Hematopoietic multipotent progenitor cell treated with erythropoietin and hydrocortisone succinate and interleukin-3 and kit ligand, for 6 days (in vitro differentiated cells): ENCODE measurements around the gene FBXL7.

Source experiments
- DNase-seq: peaks from one replicate; pipeline ENCODE4 v3.0.0-alpha.2; 2015

FBXL7 gene

DNA sequence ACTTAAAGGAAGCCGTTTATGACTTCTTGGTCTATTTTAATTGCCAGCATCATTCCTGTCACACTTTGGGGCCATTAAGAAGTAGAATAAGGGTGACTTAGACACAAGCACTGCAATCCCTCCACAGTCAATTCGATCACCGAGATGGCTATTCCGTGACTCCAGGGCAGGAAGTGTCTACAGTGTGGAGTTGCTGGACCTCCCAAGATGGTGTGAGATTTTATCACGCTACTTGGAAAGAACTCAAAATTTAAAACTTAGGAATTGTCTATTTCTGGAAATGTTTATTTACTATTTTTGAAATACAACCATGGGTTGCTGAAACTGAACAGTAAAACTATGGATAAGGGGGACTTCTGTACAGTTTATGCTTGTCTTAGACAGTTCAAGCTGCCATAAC, 6.2 kb downstream of the FBXL7 start:
- DNase-seq: no peak

DNA sequence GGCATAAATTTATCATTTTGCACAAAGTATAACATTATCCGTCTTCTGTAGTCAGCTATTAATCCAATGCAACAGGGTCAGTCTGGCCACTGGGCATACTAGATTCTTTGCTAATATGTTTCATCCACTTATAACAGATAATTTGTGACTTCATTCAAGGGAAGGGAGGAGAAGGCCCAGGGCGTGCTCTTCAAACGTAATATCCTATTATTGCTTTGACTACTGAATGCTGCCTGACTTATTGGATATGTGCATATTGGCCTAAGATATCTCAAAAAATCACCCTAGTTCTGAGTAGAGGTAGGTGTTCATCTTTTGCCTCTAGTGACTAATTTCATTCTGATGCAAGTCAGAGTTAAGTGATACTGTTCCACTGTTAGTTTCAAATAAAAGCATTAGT, 6.9 kb downstream of the FBXL7 start:
- DNase-seq: no peak

DNA sequence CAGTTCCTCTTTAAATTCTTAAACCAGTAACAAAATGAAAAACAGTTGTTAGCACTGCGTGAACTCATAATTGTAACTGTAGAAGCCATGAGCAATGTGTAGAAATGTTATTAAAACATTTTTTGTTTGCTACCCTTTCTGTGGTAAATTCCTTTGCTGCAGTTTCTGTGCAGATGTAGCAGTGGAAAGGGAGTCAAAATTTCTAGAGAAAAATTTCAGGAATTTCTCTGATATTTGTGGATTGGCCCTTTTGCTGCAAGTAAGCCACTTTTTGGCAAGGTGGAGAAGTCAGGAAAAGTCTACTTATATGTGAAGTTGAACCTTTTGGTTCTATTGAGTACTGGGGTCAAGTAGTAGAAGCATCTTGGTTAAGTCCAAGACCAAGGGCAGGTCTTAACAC, 10.1 kb downstream of the FBXL7 start:
- no peak for DNase-seq

DNA sequence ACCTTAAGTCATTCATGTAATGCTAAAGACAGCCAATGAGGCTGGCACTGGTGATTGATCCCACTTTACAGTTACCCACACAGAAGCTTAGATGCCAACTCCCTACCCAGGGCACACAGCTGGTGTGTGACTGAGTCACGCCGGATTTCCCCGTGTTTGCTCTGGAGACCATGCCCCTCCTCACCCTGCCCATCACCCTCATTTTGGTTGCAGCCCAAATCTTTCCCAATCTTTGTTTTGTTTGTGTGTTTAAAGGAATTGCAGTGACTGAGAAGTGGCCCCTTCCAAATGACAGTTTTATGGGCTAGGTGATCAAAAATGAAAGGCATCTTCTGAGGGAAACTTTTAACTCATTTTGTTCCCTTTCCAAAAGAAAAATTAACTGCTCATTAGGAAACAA, 10.9 kb downstream of the FBXL7 start:
- no peak for DNase-seq

DNA sequence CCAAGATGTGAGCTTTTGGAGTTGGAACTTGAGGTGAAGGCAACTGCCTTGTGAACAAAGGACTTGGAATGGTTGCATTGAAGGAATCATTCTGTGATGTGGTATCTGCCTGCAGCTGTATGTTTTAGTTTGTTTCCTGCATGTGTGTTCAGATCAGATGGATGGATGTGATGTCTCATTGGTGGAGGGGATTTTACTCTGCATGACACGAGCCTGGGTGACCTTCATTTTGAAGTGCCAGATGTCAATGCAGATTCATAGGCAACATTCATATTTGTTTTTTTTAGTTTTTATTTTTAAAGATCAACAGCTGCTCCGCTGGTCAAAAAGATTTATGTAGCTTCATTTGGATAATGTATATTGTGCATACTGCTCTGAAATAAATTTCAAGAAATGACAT, 13.5 kb downstream of the FBXL7 start:
- no peak for DNase-seq

DNA sequence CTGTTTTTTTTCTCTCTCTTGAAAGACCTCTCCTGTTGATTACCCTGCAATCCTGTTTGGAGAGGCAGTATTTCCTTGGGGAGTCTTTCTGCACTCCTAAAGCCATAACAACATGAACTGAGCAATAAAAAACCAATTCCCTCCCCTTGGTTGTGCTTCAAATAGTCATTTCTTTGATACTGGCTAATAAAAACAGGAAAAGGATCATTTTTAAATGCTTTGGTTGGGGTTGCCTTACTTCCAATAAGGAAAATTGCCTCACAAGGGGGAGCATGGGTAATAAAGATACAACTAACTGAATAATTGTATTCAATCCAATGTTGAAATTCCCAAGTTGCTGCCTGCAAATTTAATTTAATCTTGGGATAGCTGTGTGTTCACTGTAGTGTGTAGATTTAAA, 13.9 kb downstream of the FBXL7 start:
- no peak for DNase-seq

DNA sequence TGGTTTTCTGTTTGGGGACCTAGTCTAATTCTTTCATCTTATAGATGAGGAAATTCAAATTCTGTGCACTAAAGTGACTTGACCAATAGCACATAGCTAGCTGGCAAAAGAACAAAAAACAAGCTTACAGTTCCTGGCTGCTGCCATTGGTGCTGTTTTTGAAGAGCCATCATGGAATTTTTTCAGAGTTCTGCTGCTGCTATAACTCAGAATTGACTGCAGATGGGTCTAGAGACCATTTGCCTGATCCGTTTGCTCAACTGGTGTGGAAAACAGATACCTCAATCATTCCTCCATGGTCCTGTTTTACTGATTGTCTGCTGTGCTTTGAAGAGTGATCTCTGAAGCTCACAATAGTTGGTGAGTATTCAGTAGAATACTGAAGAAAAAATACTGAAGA, 15.2 kb downstream of the FBXL7 start:
- DNase-seq: no peak

DNA sequence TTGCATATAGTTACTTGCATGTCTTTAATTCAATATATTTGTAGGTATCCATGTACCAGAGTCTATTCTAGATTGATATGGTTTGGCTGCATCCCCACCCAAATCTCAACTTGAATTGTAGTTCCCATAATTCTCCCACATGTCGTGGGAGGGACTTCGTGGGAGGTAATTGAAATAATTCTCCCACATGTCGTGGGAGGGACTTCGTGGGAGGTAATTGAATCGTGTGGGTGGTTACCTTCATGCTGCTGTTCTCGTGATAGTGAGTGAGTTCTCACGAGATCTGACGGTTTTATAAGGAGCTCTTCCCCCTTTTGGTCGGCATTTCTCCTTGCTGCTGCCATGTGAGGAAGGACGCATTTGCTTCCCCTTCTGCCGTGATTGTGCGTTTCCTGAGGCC, 16.5 kb downstream of the FBXL7 start:
- no peak for DNase-seq

DNA sequence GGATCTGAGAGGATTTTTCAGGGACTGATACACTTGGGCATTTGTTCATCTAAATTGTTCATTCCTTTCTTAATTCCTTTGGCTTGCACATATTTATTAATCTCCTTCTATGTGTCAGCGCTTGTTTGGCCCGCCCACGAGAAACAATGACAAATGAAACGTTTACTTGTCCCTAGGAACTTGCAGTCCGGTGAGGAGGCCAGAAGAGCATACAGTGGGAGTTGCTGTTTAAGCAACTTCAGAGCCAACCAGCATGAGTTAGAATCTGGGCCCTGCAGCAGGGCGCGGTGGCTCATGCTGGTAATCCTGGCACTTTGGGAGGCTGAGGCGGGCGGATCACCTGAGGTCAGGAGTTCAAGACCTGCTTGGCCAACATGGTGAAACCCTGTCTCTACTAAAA, 18.8 kb downstream of the FBXL7 start:
- no peak for DNase-seq

DNA sequence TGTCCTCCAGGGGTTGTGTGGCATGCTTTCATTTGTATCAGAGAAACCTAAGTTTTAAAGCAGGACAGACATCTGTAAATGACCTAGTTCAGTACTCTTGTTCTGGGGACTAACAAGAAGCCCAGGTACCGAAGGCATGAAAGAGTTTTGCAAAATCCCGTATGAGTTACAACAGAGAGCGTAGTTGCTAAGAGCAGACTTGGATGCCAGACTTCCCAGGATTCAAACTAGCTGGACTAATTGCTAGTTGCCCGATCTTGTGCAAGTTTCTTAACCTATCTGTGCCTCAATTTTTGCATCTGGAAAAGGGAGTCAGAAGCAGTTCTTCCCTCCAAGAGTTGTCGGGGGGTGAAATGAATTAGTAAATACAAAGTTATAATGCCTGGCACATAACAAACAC, 20.9 kb downstream of the FBXL7 start:
- DNase-seq: no peak

DNA sequence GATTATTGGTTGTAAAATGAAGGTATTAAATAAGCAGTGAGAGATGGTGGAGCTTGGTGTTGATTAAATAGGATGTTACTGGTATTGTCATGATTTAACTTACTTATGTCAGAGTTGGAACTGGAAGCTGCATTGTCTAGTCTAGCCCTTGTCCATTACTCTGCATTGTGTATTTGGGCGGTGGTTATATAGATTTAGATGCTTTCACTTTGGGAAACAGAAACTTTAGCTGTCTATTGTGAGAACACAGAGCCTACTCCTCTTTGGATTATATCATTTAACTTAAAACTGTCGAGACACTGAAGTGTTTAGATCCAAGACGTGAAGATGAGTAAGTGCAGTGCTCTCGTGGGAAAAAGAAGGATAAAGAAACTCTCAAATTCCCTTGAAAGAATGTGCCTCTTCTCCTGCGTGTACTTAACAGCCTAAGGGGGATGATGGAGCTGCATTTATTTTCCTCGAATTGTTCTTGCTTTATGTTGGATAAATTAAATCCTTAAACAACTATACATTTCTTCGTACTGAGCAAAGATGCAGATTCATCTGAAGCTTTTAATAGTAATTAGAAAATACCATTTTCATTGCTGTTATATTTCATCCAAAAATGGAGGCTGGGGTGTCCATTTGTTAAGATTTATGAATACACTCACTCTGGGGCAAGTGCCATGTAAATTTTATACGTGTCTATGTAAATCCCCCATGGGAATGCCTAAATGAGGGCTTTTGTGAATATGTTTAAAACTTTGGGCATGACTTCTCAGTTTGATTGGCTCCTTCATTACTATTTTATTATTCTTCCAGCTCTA, 21.6 kb downstream of the FBXL7 start:
- DNase-seq: no peak

DNA sequence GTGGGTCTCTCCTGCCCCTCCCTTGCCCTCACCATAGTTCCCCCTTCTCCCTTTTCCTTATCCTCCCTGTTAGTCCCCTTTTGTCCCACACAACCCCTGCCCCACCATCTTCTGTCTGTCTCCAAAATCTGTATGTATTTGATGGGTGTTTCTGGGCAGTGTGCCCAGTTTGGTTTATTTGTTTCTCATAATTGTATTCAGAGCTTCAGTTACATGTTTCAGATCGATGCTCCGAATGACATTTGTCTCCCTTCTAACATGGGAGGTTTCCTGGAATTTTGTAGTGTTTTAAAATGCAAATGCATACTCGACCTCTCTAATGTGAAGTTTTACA, 22.2 kb downstream of the FBXL7 start:
- DNase-seq: no peak

DNA sequence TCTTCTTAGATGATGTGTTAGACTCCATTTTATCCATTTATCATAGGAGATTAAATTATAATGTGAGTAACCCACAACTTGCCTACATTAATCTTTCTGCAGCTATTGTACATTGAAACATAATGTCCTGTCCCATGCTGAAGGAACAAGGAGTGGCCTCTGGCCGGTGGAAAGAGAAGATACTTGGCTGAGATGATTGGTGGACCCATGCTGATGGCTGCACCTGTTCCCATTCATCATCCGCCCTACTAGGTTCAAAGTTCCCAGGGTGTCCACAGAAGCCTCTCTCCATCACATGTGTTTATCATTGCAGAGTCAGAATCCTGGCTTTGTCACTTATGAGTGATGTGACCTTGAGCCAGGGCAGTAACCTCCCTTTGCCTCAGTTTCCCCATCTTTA, 24.7 kb downstream of the FBXL7 start:
- no peak for DNase-seq

DNA sequence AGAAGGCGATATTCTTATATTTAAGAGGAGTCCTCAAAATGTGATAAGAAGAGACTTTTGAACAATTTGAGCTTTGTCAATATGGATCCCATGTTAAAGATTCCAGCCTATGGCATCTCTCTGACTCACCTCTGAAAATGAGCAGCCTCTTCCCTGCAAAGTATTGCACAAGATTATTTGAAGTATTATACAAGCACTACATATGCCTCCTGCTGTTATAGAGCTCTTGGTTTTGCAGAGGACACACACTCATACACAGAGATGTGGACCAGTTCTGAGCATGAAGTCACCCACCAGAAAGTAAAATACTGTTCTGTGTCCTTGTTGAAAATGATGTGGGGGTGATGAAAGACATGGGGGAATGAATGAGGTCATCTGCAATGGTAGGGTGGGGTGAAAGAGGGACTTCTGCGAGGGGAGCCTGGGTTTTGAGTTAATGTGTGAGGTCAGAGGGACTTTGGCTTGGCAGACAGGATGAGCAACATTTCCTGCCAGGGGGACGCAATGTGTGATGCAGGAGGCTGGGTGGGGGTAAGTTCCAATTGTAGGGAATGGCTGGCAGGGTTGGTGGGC, 25.8 kb downstream of the FBXL7 start:
- no peak for DNase-seq

DNA sequence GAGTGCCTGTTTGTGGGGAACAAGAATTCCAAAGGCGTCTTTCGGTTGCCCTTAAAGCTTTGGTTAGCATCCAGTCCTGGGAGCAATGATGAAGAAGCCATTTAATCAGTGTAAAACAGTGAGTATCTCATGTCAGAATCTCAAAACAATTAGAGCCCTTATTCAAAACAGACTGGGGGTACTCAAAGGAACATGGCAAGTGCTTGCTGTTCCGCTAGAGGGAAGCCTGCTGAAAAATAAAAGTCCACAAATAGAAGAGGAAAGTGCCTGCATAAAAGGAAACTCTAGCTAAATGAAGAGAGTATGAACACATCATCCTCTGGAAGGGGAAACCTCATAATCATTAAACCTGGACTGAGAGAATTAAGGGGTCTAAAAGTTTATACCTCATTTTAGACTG, 26.4 kb downstream of the FBXL7 start:
- DNase-seq: no peak

DNA sequence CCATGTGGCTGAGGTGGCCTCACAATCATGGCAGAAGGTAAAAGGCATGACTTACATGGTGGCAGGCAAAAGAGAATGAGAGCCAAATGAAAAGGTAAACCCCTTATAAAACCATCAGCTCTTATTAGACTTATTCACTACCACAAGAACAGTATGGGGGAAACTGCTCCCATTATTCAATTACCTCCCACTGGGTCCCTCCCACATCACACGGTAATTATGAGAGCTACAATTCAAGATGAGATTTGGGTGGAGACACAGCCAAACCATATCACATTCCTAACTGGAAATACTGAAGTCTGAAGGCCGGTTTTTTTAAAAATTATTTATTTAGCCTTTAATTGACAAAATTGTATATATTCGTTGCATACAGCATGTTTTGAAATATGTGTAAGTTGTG, 28.5 kb downstream of the FBXL7 start:
- DNase-seq: no peak

DNA sequence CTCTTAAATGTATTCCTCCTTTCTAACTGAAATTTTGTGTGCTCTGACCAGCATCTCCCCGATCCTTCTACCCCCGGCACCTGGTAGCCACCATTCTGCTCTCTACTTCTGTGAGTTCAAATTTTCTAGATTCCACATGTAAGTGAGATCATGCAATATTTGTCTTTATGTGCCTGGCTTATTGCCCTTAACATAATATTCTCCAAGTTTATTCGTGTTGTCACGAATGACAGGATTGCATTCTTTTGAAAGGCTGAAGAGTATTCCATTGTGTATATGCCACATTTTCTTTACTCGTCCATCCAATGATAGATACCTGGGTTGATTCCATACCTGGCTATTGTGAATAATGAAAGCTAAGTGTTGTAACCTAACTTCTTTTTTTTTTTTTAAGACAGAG, 29.0 kb downstream of the FBXL7 start:
- DNase-seq: no peak

DNA sequence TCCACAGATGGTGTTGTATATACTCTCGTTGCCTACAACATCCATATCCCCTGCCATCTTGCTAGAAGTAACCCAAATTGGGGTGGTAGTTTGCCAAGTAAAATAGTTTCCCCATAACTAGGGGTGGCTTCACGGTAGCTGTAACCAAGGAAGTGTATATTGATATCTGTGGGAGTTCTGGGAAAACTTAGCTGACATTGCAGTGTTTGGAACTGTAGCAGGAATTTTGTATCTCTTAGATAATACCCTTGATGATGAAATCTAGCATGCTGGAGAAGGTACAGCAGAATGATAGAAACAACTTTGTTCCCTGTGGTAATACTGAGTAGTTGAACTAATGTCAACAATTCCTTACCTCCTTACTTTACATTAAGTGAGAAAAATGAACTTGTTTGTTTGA, 29.8 kb downstream of the FBXL7 start:
- no peak for DNase-seq

DNA sequence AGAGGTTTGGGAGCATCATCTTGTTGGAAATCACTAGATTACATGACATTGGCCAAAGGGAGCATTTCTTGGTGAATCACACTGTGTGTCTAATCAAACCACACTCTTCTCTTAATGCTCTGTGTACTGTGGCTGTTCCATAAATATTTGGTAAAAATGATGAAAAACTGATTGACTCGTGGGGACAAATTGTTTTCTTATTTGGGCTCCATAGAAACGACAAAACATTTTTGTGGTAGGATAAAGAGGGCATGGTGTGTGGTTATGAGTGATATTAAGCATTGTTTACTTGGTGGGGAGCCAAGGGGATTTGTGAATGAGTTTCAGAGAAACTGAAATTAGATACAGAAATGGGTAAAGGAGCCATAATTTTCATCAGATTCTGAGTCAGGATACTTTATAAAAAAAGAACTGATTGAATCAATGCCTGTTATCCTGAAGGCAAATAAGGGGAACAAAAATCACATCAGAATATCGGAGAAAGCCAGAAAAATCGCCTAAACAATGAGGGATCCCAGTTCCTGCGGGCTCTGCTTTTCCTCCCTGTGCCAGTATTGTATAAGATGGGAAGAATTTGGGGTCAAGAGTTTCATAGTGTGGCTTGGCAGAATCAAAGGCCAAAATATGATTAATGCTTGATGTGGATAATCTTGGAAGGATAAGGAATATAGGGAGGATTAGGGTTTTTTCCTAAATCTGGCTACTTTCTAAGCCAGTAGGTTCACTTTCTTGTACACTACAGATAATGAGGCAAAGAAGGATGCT, 33.3 kb downstream of the FBXL7 start:
- DNase-seq: no peak

DNA sequence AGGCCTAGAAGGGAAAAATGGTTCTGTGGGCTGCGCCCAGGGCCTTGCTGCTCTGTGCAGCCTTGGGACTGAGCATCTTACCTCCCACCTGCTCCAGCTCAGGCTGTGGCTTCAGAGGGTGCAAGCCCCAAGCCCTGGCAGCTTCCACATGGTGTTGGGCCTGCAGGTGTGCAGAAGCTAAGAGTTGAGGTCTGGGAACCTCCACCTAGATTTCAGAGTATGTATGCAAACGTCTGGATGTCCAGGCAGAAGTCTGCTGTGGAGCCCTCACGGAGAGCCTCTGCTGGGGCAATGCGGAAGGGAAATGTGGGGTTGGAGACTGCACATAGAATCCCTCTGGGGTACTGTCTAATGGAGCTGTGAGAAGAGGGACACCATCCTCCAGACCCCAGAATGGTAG, 36.0 kb downstream of the FBXL7 start:
- no peak for DNase-seq

DNA sequence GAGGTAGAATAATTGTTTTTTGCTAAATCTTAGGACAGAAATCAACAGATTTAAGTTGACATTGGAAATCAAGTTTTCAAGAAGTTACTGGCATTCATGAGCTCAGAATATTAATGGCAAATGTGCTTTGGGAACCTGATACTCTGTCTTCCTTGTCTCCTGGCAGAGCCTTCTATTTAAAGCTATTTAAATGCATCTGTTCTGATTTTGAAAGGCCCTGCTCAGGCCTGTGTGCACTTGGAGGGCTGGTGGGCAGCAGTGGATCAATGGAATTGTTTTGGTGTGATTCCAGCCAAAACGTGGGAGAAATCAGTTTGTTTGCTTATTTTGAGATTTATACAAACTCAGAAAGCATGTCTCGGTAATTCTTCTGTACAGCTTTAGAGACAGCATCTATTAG, 38.5 kb downstream of the FBXL7 start:
- no peak for DNase-seq

DNA sequence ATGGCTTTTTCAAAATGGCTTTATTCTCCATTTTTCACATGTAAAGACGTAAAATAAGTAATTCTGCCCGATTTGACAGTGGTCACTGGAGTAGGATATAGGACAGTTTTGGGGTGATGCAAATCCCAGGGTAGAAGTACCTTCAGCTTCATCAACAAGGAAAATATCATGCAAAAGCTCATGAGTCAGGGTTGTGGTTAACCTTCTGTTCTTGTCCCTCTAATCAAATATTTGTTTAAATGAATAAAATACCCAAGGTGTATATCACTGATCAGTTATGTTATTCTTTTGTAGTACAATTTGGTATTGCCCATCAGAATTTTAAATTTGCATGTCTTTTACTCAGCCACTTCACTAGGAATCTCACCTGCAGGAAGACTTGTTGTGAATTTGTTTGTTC, 40.0 kb downstream of the FBXL7 start:
- DNase-seq: no peak

DNA sequence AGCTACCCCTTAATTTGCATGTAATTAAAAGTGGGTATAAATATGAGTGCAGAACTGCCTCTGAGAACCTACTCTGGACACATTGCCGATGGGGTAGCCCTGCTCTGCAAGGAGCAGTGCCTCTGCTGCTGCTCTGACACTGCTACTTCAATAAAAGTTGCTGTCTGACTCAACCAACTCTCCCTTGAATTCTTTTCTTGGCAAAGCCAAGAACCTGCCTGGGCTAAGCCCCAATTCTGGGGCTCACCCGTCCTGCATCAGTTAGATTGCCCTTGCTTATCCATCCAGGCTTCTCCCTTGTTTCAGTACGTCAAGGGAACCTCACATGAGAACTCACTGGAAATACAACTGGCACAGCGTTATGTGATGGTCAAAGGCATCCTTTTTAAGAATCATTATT, 44.1 kb downstream of the FBXL7 start:
- DNase-seq: no peak

DNA sequence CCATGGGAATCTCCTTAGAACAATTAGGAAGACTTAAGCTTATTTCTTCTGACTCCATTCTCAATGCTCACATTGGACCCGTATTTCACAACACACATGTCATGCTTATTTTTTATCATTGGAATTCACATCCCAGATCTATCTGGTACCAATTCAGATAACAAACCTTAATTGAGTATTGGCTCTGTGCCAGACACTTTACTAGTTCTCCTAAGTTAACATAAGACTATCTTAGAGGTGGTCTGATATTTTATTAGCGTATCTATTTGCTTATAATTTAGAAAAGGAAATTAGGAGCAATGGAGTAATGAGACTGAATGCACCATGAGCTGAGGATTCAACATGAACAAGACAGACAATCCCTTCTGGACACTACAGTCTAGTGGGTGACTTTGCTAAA, 45.1 kb downstream of the FBXL7 start:
- no peak for DNase-seq
